ENCODE results near the gene USP32. TPM values are rescaled to one million over a fixed set of nuclear protein-coding genes. Genes with fewer than 3 reads are reported as not detected.
A peak's percentile ranks its signal among the peaks of the same experiment; 100 is the strongest.

USP32 gene
- total RNA-seq, 2 donors from 2014 or later: 54.1 to 74.3 TPM

DNA sequence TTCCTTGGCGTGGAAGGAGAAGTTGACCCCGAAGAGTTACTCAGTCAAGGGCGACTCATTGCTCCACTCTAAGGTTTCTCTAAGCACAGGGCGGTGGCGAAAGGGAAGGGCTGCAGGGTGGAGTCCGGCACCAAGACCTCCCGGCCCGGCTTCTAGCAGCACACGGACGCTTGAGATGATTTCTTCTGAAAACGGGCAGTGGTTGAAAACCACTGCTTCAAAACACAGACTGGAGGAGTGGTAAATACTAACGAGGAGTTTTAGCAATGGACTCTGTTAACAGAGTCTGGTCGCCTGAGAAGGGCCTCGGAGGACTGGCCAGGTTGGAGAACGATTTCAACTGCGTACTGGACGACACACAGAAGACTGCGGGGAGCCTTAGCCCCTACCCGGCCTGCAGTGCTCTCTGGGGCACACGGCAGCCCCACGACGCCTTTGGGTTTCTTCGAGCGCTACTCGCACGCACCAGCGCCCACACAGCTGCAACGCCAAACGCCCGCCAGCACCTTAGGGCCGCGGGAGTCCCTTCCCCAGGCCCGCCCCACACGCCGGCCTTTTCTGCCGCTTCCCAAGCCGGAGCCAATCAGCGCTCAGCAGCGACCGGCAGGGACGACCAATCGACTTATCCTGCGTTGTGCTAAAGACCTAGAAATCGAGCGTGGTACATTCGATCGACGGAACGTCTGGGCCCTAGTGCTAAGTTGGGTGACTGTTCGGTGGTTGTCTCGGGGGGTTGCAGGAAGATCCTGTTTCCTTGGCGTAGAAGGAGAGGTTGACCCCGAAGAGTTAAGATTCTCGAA is 256.6 kb downstream of the USP32 start:
- DNase-seq: peak; percentile 99
- Mint-ChIP-seq H3K27ac (peak overlapping the region; percentile 34), H3K9me3 (peaks cover 3% of the 10 kb centered on the region), H3K36me3 (ENCODE audit: low read depth) (peaks cover 15% of the 10 kb centered on the region), H3K4me3 (peak overlapping the region; percentile 75), H3K4me1 (peaks cover 10% of the 10 kb centered on the region), H3K27me3 (ENCODE audit: insufficient read depth) (peaks cover 56% of the 10 kb centered on the region)
- no peak overlapping the region for H3K27ac ChIP-seq (ENCODE audit: low read depth, low read length)
- peak overlapping the region; percentile 94 for H3K4me3 ChIP-seq (ENCODE audit: low read length)
- H3K9ac ChIP-seq (ENCODE audit: extremely low read depth, low read length, poor library complexity, severe bottlenecking): peak overlapping the region; percentile 54
- H3K36me3 ChIP-seq (ENCODE audit: control insufficient read depth, insufficient read depth, low read length): peaks cover 8% of the 10 kb centered on the region
- TF ChIP-seq CTCF (conservative IDR thresholded peaks at IDR 0.05): no peak
- no peaks in the 10 kb centered on the region for H3K9me3 ChIP-seq (ENCODE audit: control insufficient read depth, low read length)
- 4 to 8% methylated on average over 25 to 54 of the region's 54 CpGs for WGBS, 2 experiments (ENCODE audit: insufficient coverage in 1 of 2, insufficient read length in 1 of 2)
- peaks cover 46% of the 10 kb centered on the region for H3K27me3 ChIP-seq (ENCODE audit: control insufficient read depth, insufficient read depth, low read length, poor library complexity, severe bottlenecking)
- H3K4me1 ChIP-seq (ENCODE audit: control insufficient read depth, insufficient read depth, low read length): no peaks in the 10 kb centered on the region

DNA sequence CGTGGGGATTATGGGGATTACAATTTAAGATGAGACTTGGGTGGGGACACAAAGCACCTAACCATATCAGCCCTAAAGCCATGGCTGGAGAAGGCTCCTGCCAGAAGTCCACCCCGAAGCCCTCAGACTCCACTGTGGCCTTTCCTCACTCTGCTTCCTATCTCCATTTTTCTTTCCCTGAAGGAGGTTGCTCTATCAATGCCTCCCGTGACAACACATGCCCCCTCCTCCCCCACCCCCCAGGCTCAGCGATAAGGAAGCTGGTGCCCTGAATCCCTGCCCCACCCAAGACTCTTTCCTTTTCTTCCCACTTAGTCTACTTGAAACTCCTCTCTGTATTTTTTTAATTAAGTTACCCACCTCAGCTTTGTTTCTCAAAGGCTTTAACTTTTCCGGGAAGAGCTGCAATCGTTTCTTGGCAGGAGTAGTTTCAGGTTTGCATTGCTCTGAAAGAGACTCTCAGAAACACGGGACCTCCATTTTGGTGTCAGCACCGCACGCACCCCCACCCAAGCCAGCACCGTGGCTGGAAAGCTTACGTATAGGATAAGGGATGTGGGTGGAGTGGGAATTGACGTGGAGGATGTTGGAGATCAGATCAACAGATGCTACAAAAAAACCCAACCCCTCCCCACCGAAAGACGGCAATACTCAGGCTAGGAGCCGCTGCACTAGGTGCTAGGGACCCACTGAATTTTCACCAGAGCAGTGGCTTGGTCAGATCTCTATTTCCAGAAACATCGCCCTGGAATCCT is 257.4 kb downstream of the USP32 start:
- H3K9me3 Mint-ChIP-seq: peaks cover 3% of the 10 kb centered on the region
- Histone ChIP-seq H3K4me1 (ENCODE audit: control insufficient read depth, insufficient read depth, low read length) (no peaks in the 10 kb centered on the region), H3K27ac (ENCODE audit: low read depth, low read length) (no peak overlapping the region), H3K4me3 (ENCODE audit: low read length) (peak overlapping the region; percentile 94), H3K9ac (ENCODE audit: extremely low read depth, low read length, poor library complexity, severe bottlenecking) (peak overlapping the region; percentile 54), H3K36me3 (ENCODE audit: control insufficient read depth, insufficient read depth, low read length) (peaks cover 8% of the 10 kb centered on the region), H3K9me3 (ENCODE audit: control insufficient read depth, low read length) (no peaks in the 10 kb centered on the region), H3K27me3 (ENCODE audit: control insufficient read depth, insufficient read depth, low read length, poor library complexity, severe bottlenecking) (peaks cover 38% of the 10 kb centered on the region)
- peaks cover 48% of the 10 kb centered on the region for H3K27me3 Mint-ChIP-seq (ENCODE audit: insufficient read depth)
- peaks cover 10% of the 10 kb centered on the region for H3K4me1 Mint-ChIP-seq
- DNase-seq: peak; percentile 39
- no peak for TF ChIP-seq CTCF (conservative IDR thresholded peaks at IDR 0.05)
- no peak overlapping the region for H3K27ac Mint-ChIP-seq
- WGBS, 2 experiments (ENCODE audit: insufficient coverage in 1 of 2, insufficient read length in 1 of 2): 11 to 18% methylated on average over 5 to 16 of the region's 16 CpGs
- peaks cover 15% of the 10 kb centered on the region for H3K36me3 Mint-ChIP-seq (ENCODE audit: low read depth)
- H3K4me3 Mint-ChIP-seq: peak overlapping the region; percentile 75

DNA sequence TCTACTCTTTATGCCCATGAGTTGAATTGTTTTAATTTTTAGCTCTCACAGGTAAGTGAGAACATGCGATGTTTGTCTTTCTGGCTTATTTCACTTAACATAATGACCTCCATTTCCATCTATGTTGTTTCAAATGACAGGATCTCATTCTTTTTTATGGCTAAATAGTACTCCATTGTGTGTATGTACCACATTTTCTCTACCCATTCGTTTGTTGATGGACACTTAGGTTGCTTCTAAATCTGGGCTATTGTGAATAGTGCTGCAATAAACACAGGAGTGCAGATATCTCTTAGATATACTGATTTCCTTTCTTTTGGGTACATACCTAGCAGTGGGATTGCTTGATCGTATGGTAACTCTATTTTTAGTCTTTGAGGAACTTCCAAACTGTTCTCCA is 261.5 kb downstream of the USP32 start:
- 100% methylated on average over 2 of the region's 3 CpGs; no CpG with 5 or more reads in 1 of the 2 experiments for WGBS, 2 experiments (ENCODE audit: insufficient coverage in 1 of 2, insufficient read length in 1 of 2)

More for the DNA sequence above, 261.5 kb downstream of the USP32 start:
- no peak for TF ChIP-seq CTCF (conservative IDR thresholded peaks at IDR 0.05)
- Histone ChIP-seq H3K9ac (ENCODE audit: extremely low read depth, low read length, poor library complexity, severe bottlenecking) (no peak overlapping the region), H3K36me3 (ENCODE audit: control insufficient read depth, insufficient read depth, low read length) (peaks cover 8% of the 10 kb centered on the region), H3K4me3 (ENCODE audit: low read length) (no peak overlapping the region), H3K9me3 (ENCODE audit: control insufficient read depth, low read length) (no peaks in the 10 kb centered on the region), H3K4me1 (ENCODE audit: control insufficient read depth, insufficient read depth, low read length) (no peaks in the 10 kb centered on the region), H3K27ac (ENCODE audit: low read depth, low read length) (no peak overlapping the region), H3K27me3 (ENCODE audit: control insufficient read depth, insufficient read depth, low read length, poor library complexity, severe bottlenecking) (no peaks in the 10 kb centered on the region)
- DNase-seq: no peak
- no peak overlapping the region for H3K27ac Mint-ChIP-seq
- peaks cover 15% of the 10 kb centered on the region for H3K36me3 Mint-ChIP-seq (ENCODE audit: low read depth)
- peaks cover 21% of the 10 kb centered on the region for H3K27me3 Mint-ChIP-seq (ENCODE audit: insufficient read depth)
- peaks cover 14% of the 10 kb centered on the region for H3K4me1 Mint-ChIP-seq
- H3K9me3 Mint-ChIP-seq: no peaks in the 10 kb centered on the region
- H3K4me3 Mint-ChIP-seq: no peak overlapping the region

All from endodermal cell (in vitro differentiated cells).